Measurements from ENCODE around the gene TSPAN18.

- TF ChIP-seq KDM1A (IDR thresholded peaks at IDR 0.05; ENCODE audit: borderline replicate concordance) = no peak
- no peak for TF ChIP-seq CBX5 (IDR thresholded peaks at IDR 0.05; ENCODE audit: low read depth)
Measured at GRCh38 chr11:44763121-44763820, 36.5 kb downstream of the TSPAN18 start.
